ENCODE measurements around the gene ZNF576.
"Not testable (repeated sequence)": the region's sequence is repeated elsewhere in the genome, so short reads cannot be mapped to it uniquely, and the experiment has no call there.

ZNF576 gene

GRCh38 chr19:43584484-43584883 lies 11.9 kb upstream of the ZNF576 start:
- no peak for DNase-seq
- TF ChIP-seq GATA1 (IDR thresholded peaks at IDR 0.05; ENCODE audit: low read depth, low read length) (no peak), POLR2A (IDR thresholded peaks at IDR 0.05; ENCODE audit: low read length) (no peak)

DNA sequence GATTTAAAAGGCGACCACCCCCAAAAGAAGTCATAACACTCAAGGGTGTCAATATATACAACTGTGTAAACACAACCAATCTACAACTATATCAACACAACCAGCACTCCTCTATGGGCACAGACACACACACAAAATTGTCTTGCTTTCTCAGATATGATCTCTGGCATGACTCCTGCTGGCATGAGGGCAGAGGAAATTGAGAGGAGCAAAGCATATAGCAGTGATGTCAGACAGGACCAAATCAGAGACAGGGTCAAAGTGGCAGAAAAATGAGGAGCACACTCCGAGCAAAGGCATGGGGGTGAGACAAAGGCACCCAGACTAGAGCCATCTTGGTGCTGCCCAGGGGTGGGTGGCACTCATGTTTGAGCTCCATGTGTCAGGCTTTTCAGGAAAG lies 10.0 kb upstream of the ZNF576 start:
- no peak for TF ChIP-seq GATA1 (IDR thresholded peaks at IDR 0.05; ENCODE audit: low read depth, low read length)
- no peak for TF ChIP-seq POLR2A (IDR thresholded peaks at IDR 0.05; ENCODE audit: low read length)
- no peak for DNase-seq

- not testable (repeated sequence) for DNase-seq
These were observed 9.4 kb upstream of the ZNF576 start for GRCh38 chr19:43587029-43587428.

GRCh38 chr19:43589277-43589676 lies 7.1 kb upstream of the ZNF576 start:
- TF ChIP-seq GATA1 (IDR thresholded peaks at IDR 0.05; ENCODE audit: low read depth, low read length) (no peak), POLR2A (IDR thresholded peaks at IDR 0.05; ENCODE audit: low read length) (no peak)
- DNase-seq: no peak

- TF ChIP-seq POLR2A (IDR thresholded peaks at IDR 0.05; ENCODE audit: low read length) (no peak), GATA1 (IDR thresholded peaks at IDR 0.05; ENCODE audit: low read depth, low read length) (no peak)
- DNase-seq: no peak
These were observed 6.7 kb upstream of the ZNF576 start for GRCh38 chr19:43589678-43590077.

GRCh38 chr19:43591904-43592772 lies 4.3 kb upstream of the ZNF576 start:
- no peak for DNase-seq
- TF ChIP-seq GATA1 (IDR thresholded peaks at IDR 0.05; ENCODE audit: low read depth, low read length) (no peak), POLR2A (IDR thresholded peaks at IDR 0.05; ENCODE audit: low read length) (no peak)

- no peak for TF ChIP-seq GATA1 (IDR thresholded peaks at IDR 0.05; ENCODE audit: low read depth, low read length)
- no peak for DNase-seq
These were observed 3.5 kb upstream of the ZNF576 start for GRCh38 chr19:43592800-43593350.

DNA sequence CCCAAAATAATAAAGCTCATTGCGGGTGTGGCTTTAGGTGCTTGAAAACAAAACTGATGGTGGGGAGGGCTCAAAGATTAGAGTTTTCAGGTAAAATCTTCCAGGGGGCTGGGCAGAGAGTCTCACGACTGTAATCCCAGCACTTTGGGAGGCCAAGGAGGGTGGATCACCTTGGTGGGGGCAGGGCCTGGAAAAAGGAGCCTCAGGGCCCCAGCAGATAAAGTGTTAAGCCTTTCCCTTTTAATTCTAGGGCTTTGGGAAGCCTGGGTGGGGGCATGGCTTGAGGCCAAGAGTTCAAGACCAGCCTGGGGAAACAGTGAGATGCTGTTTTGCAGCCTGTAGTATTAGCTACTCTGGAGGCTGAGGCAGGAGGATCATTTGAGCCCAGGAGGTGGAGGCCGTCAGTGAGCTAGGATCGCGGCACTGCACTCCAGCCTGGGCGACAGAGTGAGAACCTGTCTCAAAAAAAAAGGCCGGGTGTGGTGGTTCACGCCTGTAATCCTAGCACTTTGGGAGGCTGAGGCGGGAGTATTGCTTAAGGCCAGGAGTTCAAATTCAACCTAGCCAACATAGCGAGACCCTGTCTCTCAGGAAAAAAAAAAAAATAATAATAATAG lies 2.2 kb upstream of the ZNF576 start:
- DNase-seq: no peak
- TF ChIP-seq POLR2A (IDR thresholded peaks at IDR 0.05; ENCODE audit: low read length) (no peak), GATA1 (IDR thresholded peaks at IDR 0.05; ENCODE audit: low read depth, low read length) (no peak)

DNA sequence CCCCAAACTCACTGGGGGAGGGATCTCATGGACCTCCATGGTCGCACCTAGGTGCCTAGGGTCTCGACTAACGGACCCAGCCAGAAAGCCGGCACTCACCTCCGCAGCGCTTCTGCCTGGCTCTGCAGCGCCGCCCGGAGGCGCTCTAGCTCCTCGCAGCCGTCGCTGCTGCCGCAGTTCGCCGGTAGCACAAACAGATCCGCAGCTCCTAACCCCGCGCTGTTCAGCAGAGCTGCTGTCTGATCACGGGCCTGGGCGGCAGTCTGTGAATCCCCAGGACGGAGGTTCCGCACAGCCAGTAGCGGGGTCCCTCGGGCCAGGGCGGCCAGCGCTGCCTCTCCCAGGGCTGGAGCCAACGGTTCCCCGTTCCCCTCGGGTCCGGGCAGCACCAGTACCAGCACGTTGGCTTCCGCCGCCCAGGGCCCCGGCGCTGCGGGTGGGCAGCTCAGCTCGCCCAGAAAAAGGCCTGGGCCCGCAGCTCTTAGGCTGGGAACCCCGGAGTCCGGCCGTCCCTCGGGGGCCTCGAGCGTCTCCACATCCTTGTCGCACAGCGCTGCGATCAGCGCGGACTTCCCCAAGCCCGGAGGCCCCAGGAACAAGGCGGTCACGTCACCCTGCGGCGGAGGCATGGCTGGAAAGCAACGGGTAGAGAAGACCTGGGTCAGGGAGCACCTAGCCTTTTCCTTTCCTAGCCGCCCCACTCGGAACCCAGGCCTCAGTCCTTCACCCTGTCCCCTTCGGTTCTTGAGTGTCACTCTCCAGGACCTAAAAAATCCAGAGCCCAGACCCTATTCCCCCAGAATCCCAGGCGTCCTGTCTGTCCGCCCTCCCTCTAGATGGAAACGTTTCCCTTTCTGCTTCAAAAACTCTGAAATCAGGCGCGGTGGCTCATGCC lies 1.4 kb upstream of the ZNF576 start:
- TF ChIP-seq POLR2A (IDR thresholded peaks at IDR 0.05; ENCODE audit: low read length): peak; percentile 55
- TF ChIP-seq GATA1 (IDR thresholded peaks at IDR 0.05; ENCODE audit: low read depth, low read length): no peak
- peak; percentile 87 to 88 for DNase-seq

- no peak for DNase-seq
- no peak for TF ChIP-seq GATA1 (IDR thresholded peaks at IDR 0.05; ENCODE audit: low read depth, low read length)
- TF ChIP-seq POLR2A (IDR thresholded peaks at IDR 0.05; ENCODE audit: low read length): no peak
These were observed 793 bp upstream of the ZNF576 start for GRCh38 chr19:43595605-43595998.

DNA sequence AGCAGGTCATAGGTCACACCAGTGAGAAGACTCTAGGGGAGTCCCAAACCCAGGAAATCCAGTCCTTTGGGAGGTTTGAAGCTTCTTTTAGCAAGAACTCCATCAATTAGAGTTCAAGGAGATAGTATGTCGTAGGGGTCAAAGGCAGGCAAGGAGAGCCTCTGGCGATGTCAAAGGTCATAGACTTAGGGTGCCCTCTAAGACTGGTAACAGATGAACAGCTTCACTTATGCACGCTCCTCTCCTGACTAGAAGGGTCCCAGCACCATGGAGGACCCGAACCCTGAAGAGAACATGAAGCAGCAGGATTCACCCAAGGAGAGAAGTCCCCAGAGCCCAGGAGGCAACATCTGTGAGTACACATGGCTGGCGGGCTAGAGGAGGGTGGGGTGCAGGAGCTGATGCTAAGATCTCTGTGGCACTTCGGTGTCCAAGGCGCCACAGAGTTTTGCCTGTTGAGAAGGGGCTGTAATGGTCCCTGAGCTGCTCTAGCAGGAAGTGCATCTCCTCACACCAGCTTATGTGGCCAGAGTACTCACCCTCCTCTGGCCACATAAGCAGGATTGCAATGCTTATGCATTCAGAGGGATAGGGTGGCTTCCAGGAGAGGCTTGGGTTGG lies 557 bp downstream of the ZNF576 start:
- no peak for TF ChIP-seq GATA1 (IDR thresholded peaks at IDR 0.05; ENCODE audit: low read depth, low read length)
- TF ChIP-seq POLR2A (IDR thresholded peaks at IDR 0.05; ENCODE audit: low read length): no peak
- DNase-seq: peak; percentile 58 to 62

GRCh38 chr19:43597876-43598275 lies 1.5 kb downstream of the ZNF576 start:
- DNase-seq: no peak

DNA sequence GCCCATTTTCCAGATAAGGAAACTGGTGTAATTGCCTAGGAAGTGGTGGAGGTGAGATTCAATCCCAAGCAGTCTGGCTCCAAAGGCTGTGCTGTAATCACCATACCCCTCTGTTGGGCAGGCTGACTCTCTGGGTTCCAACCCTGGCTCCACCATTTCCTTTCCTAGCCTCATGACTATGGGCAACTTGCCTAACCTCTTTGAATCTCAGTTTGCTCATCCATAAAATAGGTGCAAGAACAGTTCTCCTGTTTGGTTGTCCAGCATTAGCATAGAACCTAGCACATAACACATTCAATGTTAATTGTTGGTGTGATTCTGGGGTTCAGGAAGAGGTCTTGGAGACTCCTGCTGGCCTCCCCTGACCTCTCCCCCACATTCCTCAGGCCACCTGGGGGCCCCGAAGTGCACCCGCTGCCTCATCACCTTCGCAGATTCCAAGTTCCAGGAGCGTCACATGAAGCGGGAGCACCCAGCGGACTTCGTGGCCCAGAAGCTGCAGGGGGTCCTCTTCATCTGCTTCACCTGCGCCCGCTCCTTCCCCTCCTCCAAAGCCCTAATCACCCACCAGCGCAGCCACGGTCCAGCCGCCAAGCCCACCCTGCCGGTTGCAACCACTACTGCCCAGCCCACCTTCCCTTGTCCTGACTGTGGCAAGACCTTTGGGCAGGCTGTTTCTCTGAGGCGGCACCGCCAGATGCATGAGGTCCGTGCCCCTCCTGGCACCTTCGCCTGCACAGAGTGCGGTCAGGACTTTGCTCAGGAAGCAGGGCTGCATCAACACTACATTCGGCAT lies 2.2 kb downstream of the ZNF576 start:
- TF ChIP-seq GATA1 (IDR thresholded peaks at IDR 0.05; ENCODE audit: low read depth, low read length): no peak
- no peak for TF ChIP-seq POLR2A (IDR thresholded peaks at IDR 0.05; ENCODE audit: low read length)
- DNase-seq: no peak

More at GRCh38 chr19:43597876-43598275, 1.5 kb downstream of the ZNF576 start:
- TF ChIP-seq GATA1 (IDR thresholded peaks at IDR 0.05; ENCODE audit: low read depth, low read length) (no peak), POLR2A (IDR thresholded peaks at IDR 0.05; ENCODE audit: low read length) (no peak)
